Suprapubic skin (tissue), 3 donors: ENCODE data around the gene EGFL7.

ENCODE experiments used
- EP300 ChIP-seq: sonication (generic); formaldehyde crosslinking; IDR thresholded peaks from one replicate; pipeline ENCODE4 v1.6.1; 2017; ENCODE audit warnings: antibody characterized with exemption
- POLR2A ChIP-seq, 2 donors: fragments of 450-650 bp; IDR thresholded peaks; one replicate each; pipeline ENCODE4 v1.6.1; 2017; ENCODE audit warnings: antibody characterized with exemption in 2 of 2, mild to moderate bottlenecking in 2 of 2, moderate library complexity in 2 of 2
- TF ChIP-seq, protein P1 (sequence below), 2 donors: fragments of 200-600 bp in 1 of 2; fragments of 450-650 bp in 1 of 2; sonication (generic) in 1 of 2; IDR thresholded peaks; one replicate each; pipeline ENCODE4 v1.5.1; 2016 to 2019; ENCODE audit warnings: antibody characterized with exemption in 2 of 2, mild to moderate bottlenecking in 1 of 2, moderate library complexity in 1 of 2

DNA sequence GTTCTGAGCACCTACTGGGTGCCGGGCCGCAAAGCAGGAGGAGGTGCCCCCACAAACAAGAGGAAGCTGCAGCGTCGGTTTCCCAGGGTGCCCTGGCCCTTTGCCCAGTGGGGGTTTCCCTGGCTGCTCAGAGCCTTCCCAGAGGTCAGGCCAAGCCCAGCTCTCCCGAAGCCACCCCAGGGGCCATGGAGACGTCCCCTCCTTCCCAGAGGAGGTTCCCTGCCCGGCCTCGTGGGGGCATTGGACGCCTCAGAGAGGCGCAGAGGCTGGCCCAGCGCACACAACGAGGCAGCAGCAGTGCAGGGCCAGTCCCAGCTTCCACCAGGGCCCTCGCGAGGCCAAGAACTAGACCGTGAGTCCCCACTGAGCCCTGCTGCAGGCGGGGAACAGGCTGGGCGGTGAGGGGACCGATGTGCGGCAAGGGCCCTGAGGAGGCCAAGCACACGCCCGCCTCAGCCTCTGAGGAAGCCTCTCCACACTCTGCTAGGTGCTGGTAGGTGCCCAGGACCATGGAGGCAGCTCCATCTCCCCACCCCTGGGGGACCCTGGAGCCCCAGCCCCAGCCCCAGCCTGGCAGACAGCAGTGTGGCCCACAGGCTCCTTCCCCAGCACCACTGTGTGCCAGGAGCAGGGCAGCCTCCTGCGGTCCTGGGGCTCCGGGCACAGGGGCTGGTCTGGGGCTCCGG lies 56.6 kb downstream of the EGFL7 start:
- no peak for TF ChIP-seq POLR2A (IDR thresholded peaks at IDR 0.05)
- TF ChIP-seq, protein P1, sequence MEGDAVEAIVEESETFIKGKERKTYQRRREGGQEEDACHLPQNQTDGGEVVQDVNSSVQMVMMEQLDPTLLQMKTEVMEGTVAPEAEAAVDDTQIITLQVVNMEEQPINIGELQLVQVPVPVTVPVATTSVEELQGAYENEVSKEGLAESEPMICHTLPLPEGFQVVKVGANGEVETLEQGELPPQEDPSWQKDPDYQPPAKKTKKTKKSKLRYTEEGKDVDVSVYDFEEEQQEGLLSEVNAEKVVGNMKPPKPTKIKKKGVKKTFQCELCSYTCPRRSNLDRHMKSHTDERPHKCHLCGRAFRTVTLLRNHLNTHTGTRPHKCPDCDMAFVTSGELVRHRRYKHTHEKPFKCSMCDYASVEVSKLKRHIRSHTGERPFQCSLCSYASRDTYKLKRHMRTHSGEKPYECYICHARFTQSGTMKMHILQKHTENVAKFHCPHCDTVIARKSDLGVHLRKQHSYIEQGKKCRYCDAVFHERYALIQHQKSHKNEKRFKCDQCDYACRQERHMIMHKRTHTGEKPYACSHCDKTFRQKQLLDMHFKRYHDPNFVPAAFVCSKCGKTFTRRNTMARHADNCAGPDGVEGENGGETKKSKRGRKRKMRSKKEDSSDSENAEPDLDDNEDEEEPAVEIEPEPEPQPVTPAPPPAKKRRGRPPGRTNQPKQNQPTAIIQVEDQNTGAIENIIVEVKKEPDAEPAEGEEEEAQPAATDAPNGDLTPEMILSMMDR (IDR thresholded peaks at IDR 0.05): no peak
- no peak for TF ChIP-seq EP300
